C4-2B (cell line): ENCODE data around the gene GPR160.

Experiments used
- H3K27ac ChIP-seq: fragments of 450-650 bp; 2 replicates; pipeline ENCODE4 v1.5.1; 2017
- ZFX ChIP-seq: fragments of 450-650 bp; IDR thresholded peaks from 2 replicates; pipeline ENCODE4 v1.6.1; 2017
- TF ChIP-seq, protein P1 (sequence below): fragments of 450-650 bp; conservative IDR thresholded peaks from 2 replicates; pipeline ENCODE4 v1.5.1; 2017; ENCODE audit warnings: mild to moderate bottlenecking

The GPR160 gene

DNA sequence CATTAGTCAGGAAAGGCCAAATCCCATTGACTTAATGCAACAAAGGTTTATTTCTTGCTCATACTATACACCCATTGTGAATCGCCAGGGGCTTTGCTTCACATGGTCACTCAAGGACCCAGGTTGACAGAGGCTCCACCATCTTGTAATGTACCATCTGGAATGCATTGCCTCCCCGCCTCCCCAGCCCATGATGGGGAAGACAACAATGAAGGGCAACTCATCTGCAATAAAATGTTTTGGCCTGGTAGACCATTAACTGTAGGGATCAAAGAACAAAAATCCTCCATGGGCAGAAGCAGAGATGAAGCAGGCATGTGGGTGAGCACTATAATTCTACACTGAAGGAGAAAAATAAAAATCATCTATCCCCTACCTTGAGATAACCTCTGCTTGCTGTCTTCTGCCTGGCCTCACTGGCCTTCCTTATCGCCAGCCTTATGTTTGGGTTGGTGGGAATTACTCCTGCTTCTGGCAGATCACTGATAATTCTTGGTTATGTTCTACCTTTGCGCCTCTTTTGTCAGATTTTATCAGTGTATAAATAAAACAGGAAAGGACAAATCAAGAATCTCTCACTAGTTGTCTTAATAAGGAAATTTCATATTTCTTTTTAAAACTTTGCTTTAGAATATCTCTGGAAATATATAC is 37.8 kb downstream of the GPR160 start:
- TF ChIP-seq, protein P1, sequence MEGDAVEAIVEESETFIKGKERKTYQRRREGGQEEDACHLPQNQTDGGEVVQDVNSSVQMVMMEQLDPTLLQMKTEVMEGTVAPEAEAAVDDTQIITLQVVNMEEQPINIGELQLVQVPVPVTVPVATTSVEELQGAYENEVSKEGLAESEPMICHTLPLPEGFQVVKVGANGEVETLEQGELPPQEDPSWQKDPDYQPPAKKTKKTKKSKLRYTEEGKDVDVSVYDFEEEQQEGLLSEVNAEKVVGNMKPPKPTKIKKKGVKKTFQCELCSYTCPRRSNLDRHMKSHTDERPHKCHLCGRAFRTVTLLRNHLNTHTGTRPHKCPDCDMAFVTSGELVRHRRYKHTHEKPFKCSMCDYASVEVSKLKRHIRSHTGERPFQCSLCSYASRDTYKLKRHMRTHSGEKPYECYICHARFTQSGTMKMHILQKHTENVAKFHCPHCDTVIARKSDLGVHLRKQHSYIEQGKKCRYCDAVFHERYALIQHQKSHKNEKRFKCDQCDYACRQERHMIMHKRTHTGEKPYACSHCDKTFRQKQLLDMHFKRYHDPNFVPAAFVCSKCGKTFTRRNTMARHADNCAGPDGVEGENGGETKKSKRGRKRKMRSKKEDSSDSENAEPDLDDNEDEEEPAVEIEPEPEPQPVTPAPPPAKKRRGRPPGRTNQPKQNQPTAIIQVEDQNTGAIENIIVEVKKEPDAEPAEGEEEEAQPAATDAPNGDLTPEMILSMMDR = no peak
- TF ChIP-seq ZFX = no peak
- no peak overlapping the region for H3K27ac ChIP-seq

DNA sequence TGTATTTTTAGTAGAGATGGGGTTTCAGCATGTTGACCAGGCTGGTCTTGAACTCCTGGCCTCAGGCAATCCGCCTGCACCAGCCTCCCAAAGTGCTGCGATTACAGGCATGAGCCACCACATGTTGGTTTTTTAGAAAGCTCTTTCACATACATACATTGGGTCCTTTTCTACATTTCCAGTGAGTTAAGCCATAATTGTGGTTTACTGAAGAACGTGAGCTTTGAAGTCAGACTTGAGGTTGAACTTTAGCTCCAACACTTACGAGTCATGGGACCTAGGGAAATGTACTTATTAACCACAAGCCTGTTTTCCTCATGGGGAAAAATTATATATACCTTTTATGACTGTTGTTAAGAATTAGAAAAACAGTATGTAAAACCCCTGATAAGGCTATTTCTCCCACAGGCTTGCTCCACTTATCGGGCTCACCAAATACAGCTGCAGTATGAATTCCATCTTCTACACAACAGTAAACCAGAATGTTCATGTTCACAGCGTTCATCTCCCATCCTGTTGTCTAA is 39.0 kb downstream of the GPR160 start:
- no peak overlapping the region for H3K27ac ChIP-seq
- TF ChIP-seq, protein P1 = no peak
- no peak for TF ChIP-seq ZFX

DNA sequence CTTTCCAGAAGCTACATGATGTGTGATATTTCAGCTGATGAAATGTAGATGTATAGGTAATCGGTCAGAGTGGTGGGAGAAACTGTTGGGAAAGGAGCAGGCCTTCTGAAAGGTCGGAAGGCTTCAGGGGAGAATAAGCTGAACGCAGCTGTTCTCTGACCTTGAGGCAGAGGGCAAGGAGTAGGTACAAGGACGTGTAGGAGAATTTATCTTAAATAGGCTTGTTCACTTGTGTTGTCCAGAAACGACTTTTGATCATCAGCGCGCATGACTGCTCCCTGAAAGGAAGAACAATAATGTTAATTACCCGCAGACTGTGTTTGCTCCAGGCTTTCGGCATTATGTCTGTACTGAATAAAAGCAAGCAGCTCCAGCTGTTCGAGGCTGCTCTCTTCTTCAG is 39.6 kb downstream of the GPR160 start:
- TF ChIP-seq ZFX = no peak
- TF ChIP-seq, protein P1 = no peak
- H3K27ac ChIP-seq = no peak overlapping the region

DNA sequence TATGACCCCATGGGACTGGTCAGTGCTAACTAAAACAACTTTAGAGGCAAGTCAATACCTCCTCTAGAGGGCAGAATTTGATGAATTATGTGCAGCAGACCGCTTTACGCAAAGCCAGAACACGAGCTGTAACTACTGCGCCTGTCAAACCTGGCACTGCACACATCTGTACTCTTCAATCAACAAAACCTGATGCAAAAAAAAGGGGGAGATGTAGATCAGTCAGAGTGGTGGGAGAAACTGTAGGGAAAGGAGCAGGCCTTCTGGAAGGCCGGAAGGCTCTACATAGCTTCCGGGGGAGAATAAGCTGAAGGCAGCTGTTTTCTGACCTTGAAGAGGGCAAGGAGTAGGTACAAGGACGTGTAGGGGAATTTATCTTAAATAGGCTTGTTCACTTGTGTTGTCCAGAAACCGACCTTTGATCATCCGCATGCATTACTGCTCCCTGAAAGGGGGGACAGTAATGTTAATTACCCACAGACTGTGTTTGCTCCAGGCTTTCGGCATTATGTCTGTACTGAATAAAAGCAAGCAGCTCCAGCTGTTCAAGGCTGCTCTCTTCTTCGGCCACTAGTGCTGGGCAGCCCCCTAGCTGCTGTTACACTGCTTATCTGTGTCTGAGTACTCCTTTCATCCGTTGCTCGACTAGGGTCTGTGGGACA is 41.0 kb downstream of the GPR160 start:
- H3K27ac ChIP-seq = no peak overlapping the region

DNA sequence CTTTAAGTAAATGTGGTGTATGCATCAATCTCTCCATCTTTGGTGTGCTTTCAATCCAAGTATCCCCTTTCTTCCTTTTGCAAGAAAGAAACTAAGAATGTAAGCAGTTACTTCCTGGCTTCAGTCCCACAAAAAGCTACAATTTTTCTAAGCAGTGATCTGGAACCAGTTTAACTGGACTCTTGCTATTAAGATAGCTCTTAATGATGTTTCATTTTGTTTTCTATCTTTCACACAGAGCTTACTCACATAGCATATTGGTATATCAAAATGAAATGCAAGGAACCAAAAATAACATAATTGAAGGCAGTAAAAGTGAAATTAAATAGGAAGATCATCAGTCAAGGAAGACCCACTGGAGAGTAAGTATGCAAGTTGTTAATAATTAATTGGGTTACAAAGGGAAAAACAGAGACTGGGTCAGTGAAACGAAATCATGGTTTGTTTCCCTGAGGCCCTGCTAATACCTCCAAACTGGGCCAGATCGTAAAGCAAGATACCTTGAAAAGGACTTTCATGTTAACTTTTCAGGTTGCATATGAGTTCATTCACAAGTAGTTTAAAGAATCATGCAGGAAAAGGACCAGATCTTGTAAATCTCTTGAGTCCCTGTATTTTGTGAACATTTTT is 41.9 kb downstream of the GPR160 start:
- no peak overlapping the region for H3K27ac ChIP-seq
- no peak for TF ChIP-seq ZFX
- TF ChIP-seq, protein P1 = no peak

More for the DNA sequence above, 41.0 kb downstream of the GPR160 start:
- TF ChIP-seq, protein P1 = peak; percentile 33
- no peak for TF ChIP-seq ZFX

DNA sequence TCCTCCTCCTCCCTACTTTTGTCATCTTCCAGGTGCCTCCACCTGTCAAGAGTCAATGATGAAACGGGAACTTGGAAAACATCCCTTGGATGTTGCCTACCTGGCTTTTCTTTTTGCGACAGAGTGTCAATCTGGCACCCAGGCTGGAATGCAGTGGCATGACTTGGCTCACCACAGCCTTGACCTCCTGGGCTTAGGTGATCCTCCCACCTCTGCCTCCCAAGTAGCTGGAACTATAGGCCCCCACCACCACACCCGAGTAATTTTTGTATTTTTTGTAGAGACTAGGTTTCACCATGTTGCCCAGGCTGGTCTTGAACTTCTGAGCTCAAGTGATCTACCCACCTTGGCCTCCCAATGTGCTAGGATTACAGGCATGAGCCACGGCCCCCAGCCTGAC is 42.8 kb downstream of the GPR160 start:
- TF ChIP-seq, protein P1 = no peak
- TF ChIP-seq ZFX = no peak
- H3K27ac ChIP-seq = no peak overlapping the region

DNA sequence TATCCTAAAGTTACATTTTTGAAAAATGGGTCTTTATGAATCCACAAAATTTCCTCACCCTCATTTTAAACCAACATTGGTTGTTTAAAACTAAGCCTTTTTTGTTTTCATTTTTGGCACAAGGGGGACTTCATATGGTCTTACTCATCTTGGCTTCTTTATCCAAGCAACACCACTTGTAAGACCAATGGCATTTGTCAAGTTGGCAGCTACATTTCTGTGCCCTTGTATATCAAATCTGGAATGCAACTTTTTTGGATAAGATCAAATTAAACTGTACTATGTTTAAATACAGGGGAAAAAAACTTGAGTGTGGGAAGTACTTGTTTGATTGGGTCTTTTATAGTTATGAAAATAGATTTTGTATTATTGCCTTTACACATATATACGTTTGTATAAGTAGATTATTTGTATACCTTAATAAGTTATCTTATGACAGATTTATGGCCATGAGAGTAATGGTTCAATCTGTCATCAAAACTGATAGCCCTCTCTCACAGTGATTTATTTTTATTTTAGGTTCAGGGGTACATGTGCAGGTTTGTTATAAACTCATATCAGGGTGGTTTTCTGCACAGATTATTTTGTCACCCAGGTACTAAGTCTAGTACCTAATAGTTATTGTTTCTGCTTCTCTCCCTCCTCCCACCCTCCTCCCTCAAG is 43.4 kb downstream of the GPR160 start:
- no peak overlapping the region for H3K27ac ChIP-seq
- no peak for TF ChIP-seq ZFX
- TF ChIP-seq, protein P1 = no peak
